Esophagus squamous epithelium (tissue), 5 donors: ENCODE results near the gene ACSL5. TPM values are rescaled to one million over a fixed set of nuclear protein-coding genes. Genes with fewer than 3 reads are reported as not detected.

Source experiments
- DNase-seq: peaks from one replicate; lab custom pipeline; 2025; lab: John Stamatoyannopoulos, UW
- H3K27ac ChIP-seq, 4 donors: fragments of 200-600 bp; sonication (generic); one replicate each; pipeline ENCODE4 v1.5.1; 2016 to 2019; ENCODE audit warnings: mild to moderate bottlenecking in 1 of 4
- H3K27me3 ChIP-seq, 4 donors: fragments of 200-600 bp; sonication (generic); 1 replicate in 3 of 4; 2 replicates in 1 of 4; pipeline versions ENCODE4 v1.5.1 to v1.6.0; 2017 to 2021; ENCODE audit warnings: antibody characterized with exemption in 1 of 4
- H3K36me3 ChIP-seq, 3 donors: fragments of 200-600 bp; sonication (generic); one replicate each; pipeline ENCODE4 v1.5.1; 2016 to 2019
- H3K4me1 ChIP-seq, 3 donors: fragments of 200-600 bp; sonication (generic); one replicate each; pipeline ENCODE4 v1.5.1; 2017 to 2019
- H3K4me3 ChIP-seq, 4 donors: fragments of 200-600 bp; sonication (generic); 1 replicate in 3 of 4; 2 replicates in 1 of 4; pipeline ENCODE4 v1.5.1; 2016 to 2019; ENCODE audit warnings: mild to moderate bottlenecking in 2 of 4, moderate library complexity in 1 of 4
- H3K9me3 ChIP-seq, 3 donors: fragments of 200-600 bp; sonication (generic); one replicate each; pipeline ENCODE4 v1.5.1; 2016 to 2019
- CTCF ChIP-seq, 6 experiments: fragments of 450-650 bp in 4 of 6; fragments of 200-600 bp in 2 of 6; sonication (generic) in 2 of 6; IDR thresholded peaks; one replicate each; pipeline ENCODE4 v1.5.1; 2016 to 2019; ENCODE audit warnings: antibody characterized with exemption in 6 of 6, mild to moderate bottlenecking in 4 of 6, moderate library complexity in 4 of 6
- POLR2A ChIP-seq, 4 donors: fragments of 450-650 bp; IDR thresholded peaks; one replicate each; pipeline ENCODE4 v1.6.1; 2017; ENCODE audit warnings: antibody characterized with exemption in 4 of 4, mild to moderate bottlenecking in 4 of 4, moderate library complexity in 3 of 4
- WGBS, 2 donors: methylation state at CpG; one replicate each; pipeline ENCODE4 v1.1.5; 2018; 5-methylcytosine and 5-hydroxymethylcytosine counted together
- intact Hi-C: fragments of 100-400 bp; cut with DNase I; formaldehyde crosslinking; loops from one replicate; pipeline ENCODE4 v1.15.0; 2022
- total RNA-seq, 4 donors: library from RNA; depleted of rRNA; stranded (reverse); fragments of >200 nt; gene quantifications; one replicate each; pipeline ENCODE4 v1.1.0, GENCODE V29; 2016
- donor health status: DM: yes; HTN: yes; CAD: no.

Gene ACSL5
- total RNA-seq, 4 donors from 2014 or later: 5.2 to 15.9 (median 8.2) TPM

DNA sequence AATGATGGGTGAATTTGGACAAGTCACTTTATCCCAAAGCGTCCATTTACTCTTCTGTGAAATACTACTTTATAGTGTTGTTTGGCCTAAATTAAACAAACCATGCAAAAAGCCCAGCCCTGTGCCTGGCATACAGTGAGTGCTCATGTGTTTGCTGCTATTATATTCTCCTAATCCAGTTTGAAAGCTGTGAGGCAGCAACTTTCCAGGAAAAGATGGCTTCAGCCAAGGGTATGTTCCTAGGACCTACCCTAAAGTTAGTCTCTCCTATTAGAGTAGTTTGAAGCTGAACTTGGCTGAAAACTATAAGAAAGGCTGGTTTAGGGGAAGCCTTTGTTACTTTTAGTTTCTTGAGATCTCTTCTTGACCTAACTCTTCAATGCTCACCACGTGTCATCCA is 19.9 kb downstream of the ACSL5 start:
- peaks cover 0 to 11% (median 0%) of the 10 kb centered on the region in 3 donors for H3K4me1 ChIP-seq

GRCh38 chr10:112394475-112394875 is 20.6 kb downstream of the ACSL5 start:
- intact Hi-C loops: no loop called here
- WGBS, 2 donors: 81 to 83% methylated on average over 4 to 5 of the region's 5 CpGs
- Histone ChIP-seq H3K27me3 (no peaks in the 10 kb centered on the region), H3K4me3 (no peak overlapping the region), H3K36me3 (peaks cover 0 to 32% (median 0%) of the 10 kb centered on the region in 3 donors), H3K4me1 (peaks cover 0 to 4% (median 0%) of the 10 kb centered on the region in 3 donors), H3K27ac (no peak overlapping the region), H3K9me3 (no peaks in the 10 kb centered on the region)
- TF ChIP-seq CTCF (IDR thresholded peaks at IDR 0.05): no peak
- no peak for TF ChIP-seq POLR2A (IDR thresholded peaks at IDR 0.05)
- no peak for DNase-seq

More for the DNA sequence above, 19.9 kb downstream of the ACSL5 start:
- Histone ChIP-seq H3K27ac (no peak overlapping the region), H3K9me3 (no peaks in the 10 kb centered on the region), H3K27me3 (no peaks in the 10 kb centered on the region), H3K4me3 (no peak overlapping the region), H3K36me3 (peaks cover 0 to 26% (median 0%) of the 10 kb centered on the region in 3 donors)
- 90 to 98% methylated on average over 2 of the region's 2 CpGs for WGBS, 2 donors
- TF ChIP-seq CTCF (IDR thresholded peaks at IDR 0.05): no peak
- TF ChIP-seq POLR2A (IDR thresholded peaks at IDR 0.05): no peak
- intact Hi-C loops: no loop called here
- DNase-seq: no peak

DNA sequence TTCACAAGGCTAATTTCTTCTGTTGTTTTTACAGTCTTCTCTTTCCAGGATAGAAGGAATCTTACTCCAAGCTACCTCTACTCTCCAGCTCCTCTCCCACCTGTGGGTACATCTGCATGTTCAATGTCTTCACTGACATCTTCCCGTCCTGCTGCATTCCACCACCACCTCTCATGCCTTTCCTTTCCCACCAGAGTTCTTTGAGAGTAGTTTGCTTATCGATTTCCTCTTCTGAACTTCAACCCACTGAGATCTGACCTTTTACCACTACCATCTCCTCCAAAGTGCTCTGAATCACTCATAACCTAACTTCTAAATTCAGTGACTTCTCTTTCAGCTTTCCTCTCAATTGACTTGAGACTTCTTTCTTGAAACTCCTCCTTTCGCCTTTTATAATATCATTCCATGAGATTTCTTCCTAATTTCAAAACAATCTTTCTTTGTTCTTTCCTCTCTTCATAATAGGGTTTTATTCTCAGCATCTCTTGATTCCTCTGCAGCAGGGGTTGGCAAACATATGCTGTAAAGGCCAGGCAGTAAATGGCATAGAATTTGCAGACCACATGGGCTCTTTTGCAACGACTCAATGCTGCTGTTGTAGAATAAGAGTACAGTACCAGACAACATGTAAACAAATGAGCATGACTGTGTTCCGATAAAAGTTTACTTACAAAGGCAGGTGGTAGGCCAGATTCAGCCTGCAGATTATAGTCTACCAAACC is 22.1 kb downstream of the ACSL5 start:
- Histone ChIP-seq H3K9me3 (no peaks in the 10 kb centered on the region), H3K4me1 (no peaks in the 10 kb centered on the region), H3K4me3 (no peak overlapping the region), H3K36me3 (peaks cover 0 to 37% (median 0%) of the 10 kb centered on the region in 3 donors), H3K27ac (no peak overlapping the region), H3K27me3 (no peaks in the 10 kb centered on the region)
- no peak for TF ChIP-seq POLR2A (IDR thresholded peaks at IDR 0.05)
- TF ChIP-seq CTCF (IDR thresholded peaks at IDR 0.05): no peak
- WGBS, 2 donors: 77% methylated on average over 5 of the region's 5 CpGs
- DNase-seq: no peak
- intact Hi-C loops: no loop called here

- intact Hi-C loops: no loop called here
- no peak for TF ChIP-seq CTCF (IDR thresholded peaks at IDR 0.05)
- no peak for TF ChIP-seq POLR2A (IDR thresholded peaks at IDR 0.05)
- H3K9me3 ChIP-seq: no peaks in the 10 kb centered on the region
- no peaks in the 10 kb centered on the region for H3K4me1 ChIP-seq
- H3K27ac ChIP-seq: no peak overlapping the region
- DNase-seq: no peak
- no peaks in the 10 kb centered on the region for H3K27me3 ChIP-seq
- no peak overlapping the region for H3K4me3 ChIP-seq
- peaks cover 0 to 45% (median 0%) of the 10 kb centered on the region in 3 donors for H3K36me3 ChIP-seq
- WGBS, 2 donors: 71 to 83% methylated on average over 2 of the region's 2 CpGs
Measured at GRCh38 chr10:112397592-112397991, 23.7 kb downstream of the ACSL5 start.

- Histone ChIP-seq H3K27ac (no peak overlapping the region), H3K4me1 (no peaks in the 10 kb centered on the region), H3K27me3 (no peaks in the 10 kb centered on the region), H3K4me3 (no peak overlapping the region), H3K9me3 (no peaks in the 10 kb centered on the region), H3K36me3 (peaks cover 0 to 59% (median 0%) of the 10 kb centered on the region in 3 donors)
- TF ChIP-seq CTCF (IDR thresholded peaks at IDR 0.05) (no peak), POLR2A (IDR thresholded peaks at IDR 0.05) (no peak)
- WGBS, 2 donors: 71 to 77% methylated on average over 2 of the region's 2 CpGs
- intact Hi-C loops: no loop called here
- DNase-seq: no peak
Measured at GRCh38 chr10:112402917-112403316, 29.0 kb downstream of the ACSL5 start.
